GM19035 (cell line): ENCODE measurements around the gene PAX3.

Experiments used
- ATAC-seq: cut with Tn5 transposase; IDR thresholded peaks from one replicate; pipeline ENCODE4 v1.9.1; 2021; ENCODE audit not compliant: unreplicated experiment

PAX3 gene

GRCh38 chr2:222311319-222311977 is 12.7 kb upstream of the PAX3 start:
- no peak for ATAC-seq

- no peak for ATAC-seq
Observed at GRCh38 chr2:222310747-222311318, 12.0 kb upstream of the PAX3 start.

GRCh38 chr2:222309766-222310165 is 11.0 kb upstream of the PAX3 start:
- ATAC-seq: no peak

- no peak for ATAC-seq
Observed at GRCh38 chr2:222309361-222309760, 10.6 kb upstream of the PAX3 start.

- ATAC-seq: no peak
Observed at GRCh38 chr2:222307978-222308730, 9.4 kb upstream of the PAX3 start.

GRCh38 chr2:222307143-222307756 is 8.5 kb upstream of the PAX3 start:
- no peak for ATAC-seq

- no peak for ATAC-seq
Observed at GRCh38 chr2:222306393-222307142, 7.8 kb upstream of the PAX3 start.

- no peak for ATAC-seq
Observed at GRCh38 chr2:222305516-222306392, 7.0 kb upstream of the PAX3 start.

GRCh38 chr2:222304737-222305515 is 6.1 kb upstream of the PAX3 start:
- ATAC-seq: no peak

- no peak for ATAC-seq
Observed at GRCh38 chr2:222303828-222304736, 5.3 kb upstream of the PAX3 start.

- ATAC-seq: no peak
Observed at GRCh38 chr2:222303045-222303827, 4.4 kb upstream of the PAX3 start.

- no peak for ATAC-seq
Observed at GRCh38 chr2:222302178-222303018, 3.6 kb upstream of the PAX3 start.

- no peak for ATAC-seq
Observed at GRCh38 chr2:222301796-222302118, 3.0 kb upstream of the PAX3 start.

GRCh38 chr2:222301053-222301795 is 2.4 kb upstream of the PAX3 start:
- ATAC-seq: no peak

- ATAC-seq: no peak
Observed at GRCh38 chr2:222300726-222301052, 1.9 kb upstream of the PAX3 start.
